ENCODE results near the gene HUS1.
"Not testable (repeated sequence)": the region's sequence is repeated elsewhere in the genome, so short reads cannot be mapped to it uniquely, and the experiment has no call there.

HUS1 gene

DNA sequence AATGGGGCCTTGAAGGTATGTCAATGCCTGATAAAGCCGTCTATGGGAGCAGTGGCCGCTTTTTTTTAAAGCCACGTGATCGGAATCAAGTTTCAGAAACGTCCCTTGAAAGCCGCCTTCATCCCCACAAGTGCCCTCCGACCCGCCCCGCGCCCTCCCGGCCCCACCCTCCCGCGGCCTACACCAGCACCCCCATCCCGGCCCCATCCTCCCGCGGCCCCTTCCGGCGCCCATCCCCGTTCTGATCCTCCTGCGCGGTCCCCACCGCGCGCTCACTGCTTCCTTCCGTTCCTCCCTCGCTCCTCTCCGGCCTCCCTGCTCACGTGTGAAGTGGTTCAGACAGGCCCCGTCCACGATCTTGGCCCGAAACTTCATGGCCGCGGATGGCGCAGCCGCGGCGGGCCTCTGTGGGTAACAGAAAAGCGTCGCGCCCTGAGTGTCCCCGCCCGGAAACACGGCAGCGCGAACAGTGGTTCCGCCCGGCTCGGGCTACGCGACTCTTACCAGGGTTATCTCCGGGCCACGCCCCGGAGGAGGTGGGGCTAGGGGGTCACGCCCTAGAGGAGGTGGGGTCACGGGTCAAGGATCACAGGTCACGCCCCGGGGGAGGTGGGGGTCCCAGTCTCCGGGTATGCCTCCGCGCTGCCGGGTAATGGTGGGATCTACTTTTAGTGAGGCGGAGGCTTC lies at the start of gene HUS1:
Gene HUS1, minus strand, starts transcription at position 471 of the 687 bp plus-strand sequence. Its CDS starts 96 bp downstream, at position 375.
- peak; percentile 93 for DNase-seq (ENCODE audit: low read depth)

DNA sequence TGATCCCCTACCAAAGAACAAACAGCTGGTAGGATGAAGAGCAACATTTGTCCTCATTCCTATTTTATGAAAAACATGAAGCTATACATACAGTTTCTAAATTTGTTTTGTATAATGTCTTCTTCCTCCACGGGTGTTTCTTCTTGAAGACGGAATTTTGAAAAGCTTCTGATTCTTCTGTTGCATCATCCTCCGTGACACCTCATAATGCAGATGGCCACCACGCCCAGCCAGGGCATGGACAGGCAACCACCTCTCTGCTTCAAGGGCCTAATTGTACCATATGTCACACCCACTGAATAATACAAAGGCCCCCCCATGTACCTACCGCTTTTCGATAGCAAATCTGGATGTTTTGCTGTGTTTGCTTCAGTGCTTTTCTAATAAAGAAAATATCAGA lies 49.5 kb upstream of the HUS1 start, which contains the start of gene SUN3:
Gene SUN3, minus strand, starts transcription at position 170 of the 400 bp plus-strand sequence. Its CDS starts 169 bp downstream, at position 1.
- DNase-seq (ENCODE audit: low read depth) = no peak

DNA sequence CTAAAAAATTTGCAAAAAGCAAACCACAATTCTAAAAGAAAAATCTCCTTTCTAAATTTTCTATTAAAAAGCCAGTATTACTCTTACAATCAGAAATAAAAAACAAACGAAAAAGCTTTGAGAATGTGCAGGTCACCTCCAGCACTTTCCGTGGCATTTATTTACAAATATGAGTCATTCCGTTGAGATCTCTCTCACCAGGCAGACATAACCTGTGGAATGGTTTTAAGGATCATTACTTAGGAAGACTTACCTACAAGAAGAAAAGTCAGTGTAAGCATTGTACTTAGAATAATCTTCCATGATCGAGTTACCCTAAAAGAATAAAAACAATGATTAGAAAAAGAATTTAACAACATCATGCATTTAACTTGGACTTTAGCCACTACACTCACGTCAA lies 46.2 kb upstream of the HUS1 start:
- DNase-seq (ENCODE audit: low read depth) = no peak

DNA sequence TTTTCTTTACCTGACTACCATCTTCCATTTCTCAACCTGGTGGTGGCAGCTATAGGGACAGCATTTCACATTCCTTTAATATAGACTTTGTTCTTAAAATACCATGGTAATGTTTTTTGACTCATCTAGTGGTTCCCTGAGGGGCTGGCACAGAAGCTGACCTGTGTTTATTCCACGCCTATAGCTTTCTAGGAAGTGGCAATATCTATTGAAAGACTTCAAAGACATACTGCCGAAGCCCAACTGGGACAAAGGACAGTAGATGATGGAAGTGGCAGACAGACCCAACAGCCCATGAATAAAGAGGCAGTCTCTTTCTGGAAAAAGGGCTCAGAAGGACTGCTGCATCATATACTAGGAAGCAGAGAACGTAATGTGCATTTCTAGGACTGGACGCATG lies 38.3 kb upstream of the HUS1 start:
- no peak for DNase-seq (ENCODE audit: low read depth)

DNA sequence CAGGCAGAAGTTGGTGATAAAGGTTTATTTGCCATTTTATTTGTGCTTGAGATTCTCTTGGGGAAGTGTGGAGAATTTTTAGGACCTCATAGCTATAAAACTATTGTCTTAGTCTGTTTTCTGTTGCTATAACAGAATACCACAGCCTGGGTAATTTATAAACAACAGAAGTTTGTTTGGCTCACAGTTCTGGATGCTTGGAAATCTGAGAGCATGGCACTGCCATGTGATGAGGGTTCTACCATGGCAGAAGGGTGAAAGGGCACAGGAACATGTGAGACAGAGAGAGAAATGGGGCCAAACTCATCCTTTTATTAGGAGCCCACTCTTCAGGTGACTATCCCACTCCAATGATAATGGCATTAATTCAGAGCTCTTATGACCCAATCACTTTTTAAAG lies 37.2 kb upstream of the HUS1 start:
- DNase-seq (ENCODE audit: low read depth) = no peak

DNA sequence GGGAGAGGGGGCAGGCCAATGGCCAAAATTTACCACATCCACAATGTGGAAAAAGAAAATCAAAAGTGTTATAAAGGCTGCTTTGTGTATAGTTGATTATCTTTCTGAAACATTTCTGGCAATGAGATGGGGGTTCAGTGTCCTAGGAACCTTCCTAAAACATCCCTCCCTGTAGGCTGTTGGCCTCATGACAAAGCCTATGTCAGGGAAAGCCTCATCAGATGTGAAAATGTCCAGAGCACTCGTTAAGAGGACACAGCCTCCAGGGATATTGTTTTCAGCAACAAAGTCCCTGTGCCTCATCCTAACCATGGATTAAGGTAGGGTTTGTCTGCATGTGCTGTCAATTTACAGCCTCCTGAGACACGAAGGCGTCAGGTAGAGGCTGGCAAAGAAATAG lies 32.5 kb upstream of the HUS1 start:
- no peak for DNase-seq (ENCODE audit: low read depth)

DNA sequence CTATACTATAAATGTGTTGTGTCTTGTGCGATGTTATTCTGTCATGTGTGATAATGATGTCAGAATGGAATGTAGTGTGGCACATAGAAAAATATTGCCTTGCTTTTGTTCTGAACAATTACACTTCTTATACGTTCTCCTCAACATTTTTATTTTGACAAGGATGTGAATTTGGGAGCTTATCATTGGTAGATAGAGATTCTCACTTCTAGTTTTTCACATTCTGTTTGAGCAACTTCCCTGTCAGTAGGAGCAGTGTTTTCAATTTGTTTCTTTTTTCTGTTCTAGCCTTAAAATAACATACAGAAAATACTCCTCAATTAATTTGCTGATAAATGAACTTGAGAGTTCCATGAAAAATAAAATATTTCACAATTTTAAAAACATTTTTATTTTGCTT lies 31.9 kb upstream of the HUS1 start:
- DNase-seq (ENCODE audit: low read depth) = no peak

DNA sequence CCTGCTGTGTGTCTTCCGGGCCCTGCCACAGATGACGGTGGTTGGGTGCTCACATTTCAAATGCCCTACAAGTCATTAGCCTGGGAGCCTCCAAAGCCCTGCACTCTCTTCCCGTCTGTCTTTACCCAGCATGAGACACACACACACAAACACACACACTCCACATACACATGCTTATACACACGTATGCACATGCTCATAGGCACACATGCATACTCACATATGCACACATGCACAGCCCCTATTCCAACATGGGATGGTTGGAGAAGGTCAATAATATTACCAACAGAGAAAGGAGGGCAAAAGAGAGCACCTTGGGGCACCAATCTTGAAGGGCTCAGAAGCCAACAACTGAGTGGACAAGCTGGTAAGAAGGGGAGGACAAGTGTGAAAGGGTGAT lies 30.5 kb upstream of the HUS1 start:
- DNase-seq (ENCODE audit: low read depth) = no peak

DNA sequence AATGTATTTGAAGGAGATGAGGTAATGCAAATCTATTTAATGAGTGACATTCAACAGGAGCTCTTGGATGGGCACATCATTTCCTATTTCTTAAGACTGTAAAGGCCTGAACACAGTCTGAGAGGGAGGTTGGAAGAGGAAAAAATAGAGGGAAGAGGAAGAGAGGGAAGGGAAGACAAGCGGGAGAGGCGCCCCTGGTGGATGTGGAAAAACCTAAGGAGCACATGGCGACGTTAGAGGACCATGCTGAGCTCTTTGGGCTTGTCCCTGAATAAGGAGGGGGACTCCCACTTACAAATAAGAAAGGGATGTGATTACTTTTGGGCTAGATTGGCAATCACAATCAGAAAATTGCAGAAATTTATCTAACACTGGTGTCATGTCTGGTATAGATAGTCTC lies 29.8 kb upstream of the HUS1 start:
- DNase-seq (ENCODE audit: low read depth) = no peak

DNA sequence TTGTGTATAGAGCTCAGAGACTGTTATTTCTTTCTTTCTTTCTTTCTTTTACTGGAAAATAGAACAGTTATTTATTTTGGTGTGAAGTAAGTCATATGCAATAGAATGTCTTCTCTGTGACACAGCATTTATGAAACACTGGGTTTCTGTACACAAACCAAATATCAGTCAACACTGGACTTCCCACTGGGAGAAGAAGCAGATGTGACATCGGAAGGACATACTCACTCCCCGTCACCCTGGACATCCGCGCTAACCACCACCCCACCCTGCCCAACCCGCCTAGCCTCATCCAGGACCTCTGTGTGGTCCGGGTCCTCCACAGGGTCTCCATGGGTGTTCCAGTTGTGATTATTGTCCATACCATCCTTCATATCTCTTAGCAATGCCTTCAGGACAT lies 27.5 kb upstream of the HUS1 start:
- no peak for DNase-seq (ENCODE audit: low read depth)

DNA sequence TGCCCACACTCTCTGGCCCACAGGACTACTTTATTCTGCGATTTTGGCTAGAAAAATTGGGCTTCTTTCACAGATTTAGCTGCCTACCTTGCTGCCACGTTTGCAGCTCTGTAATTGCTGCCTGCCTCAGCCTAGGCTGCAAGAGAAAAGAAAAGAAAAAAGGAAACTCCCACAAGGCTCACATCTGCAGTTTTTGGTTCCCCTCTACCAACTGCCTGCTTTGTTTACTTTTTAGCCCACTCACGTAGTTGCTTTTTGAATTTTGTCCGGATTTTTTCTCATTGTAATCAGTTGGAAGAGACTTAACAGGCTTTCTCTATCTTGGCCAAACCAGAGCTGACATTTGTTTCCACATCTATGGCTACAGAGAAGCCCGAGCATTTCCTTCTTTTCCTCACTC lies 25.2 kb upstream of the HUS1 start:
- no peak for DNase-seq (ENCODE audit: low read depth)

DNA sequence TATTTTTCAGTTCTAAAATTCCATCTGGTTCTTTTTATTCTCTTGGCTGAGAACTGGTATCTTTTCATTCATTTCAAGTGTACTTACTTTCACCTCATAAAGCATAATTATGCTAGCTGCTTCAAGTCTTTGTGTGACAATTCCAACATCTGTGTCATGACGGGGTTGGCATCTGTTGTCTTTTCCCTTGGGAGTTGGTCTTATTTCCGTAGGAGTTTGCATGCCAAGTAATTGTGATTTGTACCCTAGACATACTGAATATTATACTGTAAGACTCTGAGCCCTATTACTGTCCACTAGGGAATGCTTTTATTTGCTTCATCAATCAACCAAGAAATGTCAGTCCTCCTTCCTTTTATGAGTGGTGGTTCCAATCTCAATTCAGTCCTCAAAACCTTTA lies 24.6 kb upstream of the HUS1 start:
- no peak for DNase-seq (ENCODE audit: low read depth)

DNA sequence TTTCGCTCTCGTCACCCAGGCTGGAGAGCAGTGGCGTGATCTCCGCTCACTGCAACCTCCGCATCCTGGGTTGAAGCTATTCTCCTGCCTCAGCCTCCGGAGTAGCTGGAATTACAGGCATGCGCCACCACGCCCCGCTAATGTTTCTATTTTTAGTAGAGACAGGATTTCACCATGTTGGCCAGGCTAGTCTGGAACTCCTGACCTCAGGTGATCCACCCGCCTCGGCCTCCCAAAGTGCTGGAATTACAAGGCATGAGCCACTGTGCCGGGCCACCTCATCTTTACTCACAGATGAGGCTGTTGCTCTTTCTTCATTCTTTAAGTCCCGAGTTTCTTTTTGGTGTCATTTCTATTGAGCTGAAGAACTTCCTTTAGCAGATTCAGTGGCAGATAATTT lies 20.7 kb upstream of the HUS1 start:
- DNase-seq (ENCODE audit: low read depth) = peak; percentile 76

DNA sequence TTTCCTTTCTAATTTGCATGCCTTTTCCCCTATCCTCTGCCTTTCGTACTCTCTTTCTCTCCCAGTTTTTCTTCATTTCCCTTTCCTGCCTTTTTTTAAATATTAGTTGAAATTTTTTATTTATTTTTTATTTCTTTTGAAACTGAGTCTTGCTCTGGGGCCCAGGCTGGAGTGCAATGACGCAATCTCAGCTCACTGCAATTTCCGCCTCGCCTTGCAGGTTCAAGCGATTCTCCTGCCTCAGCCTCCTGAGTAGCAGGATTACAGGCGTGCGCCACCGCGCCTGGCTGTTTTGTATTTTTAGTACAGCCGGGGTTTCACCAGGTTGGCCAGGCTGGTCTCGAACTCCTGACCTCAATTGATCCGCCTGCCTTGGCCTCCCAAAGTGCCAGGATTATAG lies 20.0 kb upstream of the HUS1 start:
- DNase-seq (ENCODE audit: low read depth) = no peak

DNA sequence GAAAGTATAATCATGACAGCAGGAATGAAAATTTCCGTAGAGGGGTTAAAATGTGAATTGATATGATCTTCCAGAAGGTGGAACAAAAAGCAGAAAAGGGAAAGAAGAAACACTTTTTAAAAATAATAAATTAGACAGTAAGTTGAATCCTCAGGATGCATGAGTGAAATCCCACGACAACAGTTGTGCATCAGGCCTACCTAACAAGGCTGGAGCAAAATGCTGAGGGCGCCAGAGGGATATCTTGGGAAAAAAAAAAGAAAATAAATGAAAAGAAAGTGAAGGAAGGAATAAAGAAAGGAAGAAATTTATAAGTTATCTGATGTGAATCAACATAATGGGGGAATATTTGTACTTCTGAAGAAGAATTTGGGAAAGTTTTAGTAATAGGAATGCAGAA lies 13.0 kb upstream of the HUS1 start:
- peak; percentile 31 for DNase-seq (ENCODE audit: low read depth)

DNA sequence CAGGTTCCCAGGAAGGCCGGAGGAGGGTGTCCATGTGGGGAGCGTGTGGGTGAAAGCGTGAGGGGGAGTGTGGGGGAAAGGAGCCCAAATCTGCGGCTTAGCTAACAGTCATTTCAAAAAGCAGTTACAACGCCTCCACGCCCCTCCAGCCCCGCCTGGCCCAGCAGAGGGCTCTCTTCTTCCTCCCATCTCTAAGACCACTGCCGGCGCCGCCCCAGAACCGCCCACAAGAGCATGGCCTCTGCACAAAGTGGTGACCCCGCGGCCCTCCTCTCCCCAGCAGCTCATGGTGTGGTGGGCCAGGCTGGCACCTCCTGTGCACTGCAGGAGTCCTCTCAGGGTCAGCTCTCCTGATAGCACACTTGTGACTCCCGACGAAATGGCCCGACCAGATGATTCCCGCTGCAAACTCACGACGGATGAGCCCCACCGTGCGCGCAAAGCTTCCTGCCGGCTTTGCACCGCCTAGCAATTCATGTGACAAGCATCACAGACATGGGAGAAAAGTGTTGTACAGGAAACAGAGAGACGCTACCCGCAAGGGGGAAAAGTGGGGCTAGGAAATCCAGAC lies 12.4 kb upstream of the HUS1 start:
- DNase-seq (ENCODE audit: low read depth) = peak; percentile 89

DNA sequence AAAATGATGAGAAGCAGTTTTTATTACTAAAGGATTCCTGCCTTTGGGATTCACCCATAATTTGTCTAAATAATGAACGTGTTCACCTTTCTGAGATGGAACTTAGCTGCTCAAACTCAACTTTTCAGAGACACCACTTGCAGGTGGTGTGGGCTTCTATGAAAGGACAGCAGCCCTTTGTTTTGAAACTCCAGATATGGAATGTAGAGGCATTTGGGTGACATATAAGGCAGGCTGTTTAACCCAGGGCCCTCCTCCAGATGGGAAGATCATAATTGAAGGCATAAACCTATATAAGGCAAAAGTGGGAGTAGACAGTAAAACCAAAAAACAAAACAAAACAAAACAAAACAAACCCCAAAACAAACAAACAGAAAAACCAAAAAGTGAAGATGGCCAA lies 11.9 kb upstream of the HUS1 start:
- no peak for DNase-seq (ENCODE audit: low read depth)

DNA sequence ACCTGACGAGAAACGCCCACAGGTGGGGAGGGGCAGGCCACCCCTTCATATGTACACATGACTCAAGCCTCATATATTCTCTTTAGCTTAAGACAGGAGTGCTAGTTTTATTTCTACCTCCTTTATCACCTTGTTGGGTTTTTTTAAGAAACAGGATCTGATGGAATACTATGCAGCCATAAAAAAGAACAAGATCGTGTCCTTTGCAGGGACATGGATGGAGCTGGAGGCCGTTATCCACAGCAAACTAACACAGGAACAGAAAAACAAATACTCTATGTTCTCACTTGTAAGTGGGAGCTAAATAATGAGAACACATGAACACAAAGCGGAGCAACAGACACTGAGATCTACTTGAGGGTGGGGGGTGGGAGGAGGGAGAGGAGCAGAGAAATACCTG lies 11.2 kb upstream of the HUS1 start:
- DNase-seq (ENCODE audit: low read depth) = no peak

DNA sequence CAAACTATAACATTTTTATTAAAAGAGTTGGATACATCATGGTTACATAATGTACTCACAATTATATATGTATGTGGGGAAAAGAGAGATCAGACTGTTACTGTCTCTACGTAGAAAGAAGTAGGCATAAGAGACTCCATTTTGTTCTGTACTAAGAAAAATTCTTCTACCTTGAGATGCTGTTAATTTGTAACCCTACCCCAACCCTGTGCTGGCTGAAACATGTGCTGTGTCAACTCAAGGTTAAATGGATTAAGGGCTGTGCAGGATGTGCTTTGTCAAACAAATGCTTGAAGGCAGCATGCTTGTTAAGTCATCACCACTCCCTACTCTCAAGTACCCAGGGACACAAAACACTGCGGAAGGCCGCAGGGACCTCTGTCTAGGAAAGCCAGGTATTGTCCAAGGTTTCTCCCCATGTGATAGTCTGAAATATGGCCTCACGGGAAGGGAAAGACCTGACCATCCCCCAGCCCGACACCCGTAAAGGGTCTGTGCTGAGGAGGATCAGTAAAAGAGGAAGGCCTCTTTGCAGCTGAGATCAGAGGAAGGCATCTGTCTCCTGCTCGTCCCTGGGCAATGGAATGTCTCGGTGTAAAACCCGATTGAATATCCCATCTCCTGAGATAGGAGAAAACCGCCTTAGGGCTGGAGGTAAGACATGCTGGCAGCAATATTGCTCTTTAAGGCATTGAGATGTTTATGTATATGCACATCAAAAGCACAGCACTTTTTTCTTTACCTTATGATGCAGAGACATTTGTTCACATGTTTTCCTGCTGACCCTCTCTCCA lies 10.4 kb upstream of the HUS1 start:
- DNase-seq (ENCODE audit: low read depth) = not testable (repeated sequence)

DNA sequence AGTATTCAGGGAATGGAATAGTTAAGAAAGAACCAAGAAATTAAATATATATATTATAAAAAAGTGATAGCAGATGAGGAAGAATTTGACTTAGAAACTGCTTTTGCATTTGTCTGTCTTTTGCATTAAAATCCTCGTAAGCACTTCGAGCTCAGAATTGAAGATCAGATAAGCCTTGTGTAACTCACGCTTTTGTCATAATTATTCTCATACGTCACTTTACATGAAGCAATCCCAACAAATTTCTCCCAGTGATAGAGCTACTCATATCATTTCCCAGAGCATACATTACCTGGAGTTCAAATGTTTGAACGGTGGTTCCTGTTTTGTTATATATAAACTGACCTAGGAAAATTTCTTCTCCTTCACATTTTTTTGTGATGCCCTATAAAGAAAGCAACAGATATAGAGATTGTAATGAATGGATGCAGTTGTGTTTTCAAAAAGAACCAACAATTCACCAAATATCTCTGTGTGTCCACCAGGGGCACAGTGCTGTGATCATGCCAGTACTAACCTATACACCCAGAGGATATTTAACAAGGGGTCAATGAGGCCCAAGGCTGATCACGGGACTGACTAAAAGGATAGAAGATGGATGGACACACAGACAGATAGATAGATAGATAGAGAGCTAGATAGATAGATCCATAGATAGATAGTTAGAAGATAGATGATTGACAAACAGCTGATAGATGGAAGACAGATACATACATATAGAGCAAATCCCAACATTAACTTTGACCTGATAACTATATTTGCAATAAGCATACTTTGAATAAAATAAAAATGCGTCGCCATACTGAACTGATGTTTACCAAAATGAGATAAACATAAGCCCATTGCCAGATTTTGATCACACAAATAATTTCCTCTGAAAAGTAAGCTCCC lies 9.3 kb upstream of the HUS1 start:
- peak; percentile 56 for DNase-seq (ENCODE audit: low read depth)

DNA sequence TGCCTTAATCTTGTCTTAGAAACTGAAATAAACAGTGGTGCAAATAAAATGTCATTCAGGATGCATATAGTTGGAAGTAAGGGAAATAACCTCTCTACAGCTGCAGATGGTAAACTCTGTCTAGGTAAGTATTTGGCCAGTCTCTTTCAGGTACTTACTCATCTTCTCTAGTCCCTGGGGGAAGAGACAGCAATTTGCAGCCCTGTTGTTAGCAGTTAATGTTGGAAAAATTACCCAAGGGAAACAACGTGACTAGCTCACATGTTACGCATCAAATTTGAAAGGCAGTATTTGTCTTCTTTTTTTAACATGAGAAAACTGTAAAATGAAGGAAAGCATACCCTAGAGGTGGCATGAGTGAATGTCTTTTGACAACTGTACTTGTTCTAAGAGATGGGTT lies 3.2 kb upstream of the HUS1 start:
- peak; percentile 7 for DNase-seq (ENCODE audit: low read depth)

DNA sequence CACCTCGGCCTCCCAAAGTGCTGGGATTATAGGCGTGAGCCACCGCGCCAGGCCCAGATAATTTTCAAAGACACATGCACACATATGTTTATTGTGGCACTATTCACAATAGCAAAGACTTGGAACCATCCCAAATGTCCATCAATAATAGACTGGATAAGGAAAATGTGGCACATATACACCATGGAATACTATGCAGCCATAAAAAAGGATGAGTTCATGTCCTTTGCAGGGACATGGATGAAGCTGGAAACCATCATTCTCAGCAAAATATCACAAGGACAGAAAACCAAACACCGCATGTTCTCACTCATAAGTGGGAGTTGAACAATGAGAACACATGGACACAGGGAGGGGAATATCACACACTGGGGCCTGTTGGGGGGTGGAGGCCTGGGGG lies 1.2 kb upstream of the HUS1 start:
- DNase-seq (ENCODE audit: low read depth) = not testable (repeated sequence)

Measured in ELR (cell line).